ENCODE results near the gene FBN1. TPM values are rescaled to one million over a fixed set of nuclear protein-coding genes. Genes with fewer than 3 reads are reported as not detected.

FBN1 gene
- total RNA-seq, 1 donor: 0.52 TPM

DNA sequence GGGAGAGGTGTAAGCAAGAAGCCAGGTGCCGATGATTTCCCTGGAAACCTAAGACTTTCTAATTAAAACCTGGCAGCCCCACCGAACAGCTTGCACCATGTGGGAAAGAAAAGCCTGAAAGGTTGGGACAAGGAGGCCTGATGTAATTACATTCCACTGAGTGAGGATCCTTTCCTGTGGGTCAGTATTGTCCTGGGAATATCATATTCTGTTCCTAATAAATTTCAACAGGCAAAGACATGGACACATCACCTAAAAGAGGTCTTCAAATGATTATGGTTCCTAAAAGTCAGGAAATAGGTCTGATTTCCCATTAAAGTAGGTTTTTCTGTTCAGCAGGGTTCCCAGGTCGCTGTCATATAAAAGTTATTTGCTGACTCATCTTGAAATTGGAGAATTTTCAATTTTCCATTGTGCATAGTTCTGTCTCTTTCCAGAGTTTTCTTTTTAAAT, 255.8 kb downstream of the FBN1 start:
- H3K9me3 ChIP-seq (ENCODE audit: low read depth, low read length): no peaks in the 10 kb centered on the region
- no peaks in the 10 kb centered on the region for H3K27me3 ChIP-seq (ENCODE audit: insufficient read depth, low read length)
- H3K4me1 ChIP-seq (ENCODE audit: insufficient read depth, low read length): no peaks in the 10 kb centered on the region
- H3K4me3 ChIP-seq (ENCODE audit: low read length): no peak overlapping the region

DNA sequence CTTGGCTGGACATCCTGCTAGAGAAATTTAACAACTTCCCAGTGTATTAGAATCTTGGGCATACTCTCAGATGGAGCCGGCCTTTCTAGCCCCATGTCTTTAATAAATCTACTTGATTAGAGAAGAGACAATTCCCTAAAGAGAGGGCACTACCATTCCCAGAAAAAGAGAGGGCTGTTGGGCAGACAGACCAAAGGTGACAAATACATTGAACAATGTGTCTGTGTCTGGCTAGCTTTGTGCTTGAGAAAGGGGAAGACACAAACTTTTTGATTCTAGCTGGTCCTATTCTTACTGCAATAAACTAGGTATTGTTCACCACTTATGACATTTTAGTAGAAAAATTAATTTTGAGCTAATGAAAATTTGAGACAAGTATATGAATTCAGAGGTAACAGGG, 256.6 kb downstream of the FBN1 start:
- Histone ChIP-seq H3K4me1 (ENCODE audit: insufficient read depth, low read length) (no peaks in the 10 kb centered on the region), H3K4me3 (ENCODE audit: low read length) (no peak overlapping the region), H3K9me3 (ENCODE audit: low read depth, low read length) (no peaks in the 10 kb centered on the region), H3K27me3 (ENCODE audit: insufficient read depth, low read length) (no peaks in the 10 kb centered on the region)

DNA sequence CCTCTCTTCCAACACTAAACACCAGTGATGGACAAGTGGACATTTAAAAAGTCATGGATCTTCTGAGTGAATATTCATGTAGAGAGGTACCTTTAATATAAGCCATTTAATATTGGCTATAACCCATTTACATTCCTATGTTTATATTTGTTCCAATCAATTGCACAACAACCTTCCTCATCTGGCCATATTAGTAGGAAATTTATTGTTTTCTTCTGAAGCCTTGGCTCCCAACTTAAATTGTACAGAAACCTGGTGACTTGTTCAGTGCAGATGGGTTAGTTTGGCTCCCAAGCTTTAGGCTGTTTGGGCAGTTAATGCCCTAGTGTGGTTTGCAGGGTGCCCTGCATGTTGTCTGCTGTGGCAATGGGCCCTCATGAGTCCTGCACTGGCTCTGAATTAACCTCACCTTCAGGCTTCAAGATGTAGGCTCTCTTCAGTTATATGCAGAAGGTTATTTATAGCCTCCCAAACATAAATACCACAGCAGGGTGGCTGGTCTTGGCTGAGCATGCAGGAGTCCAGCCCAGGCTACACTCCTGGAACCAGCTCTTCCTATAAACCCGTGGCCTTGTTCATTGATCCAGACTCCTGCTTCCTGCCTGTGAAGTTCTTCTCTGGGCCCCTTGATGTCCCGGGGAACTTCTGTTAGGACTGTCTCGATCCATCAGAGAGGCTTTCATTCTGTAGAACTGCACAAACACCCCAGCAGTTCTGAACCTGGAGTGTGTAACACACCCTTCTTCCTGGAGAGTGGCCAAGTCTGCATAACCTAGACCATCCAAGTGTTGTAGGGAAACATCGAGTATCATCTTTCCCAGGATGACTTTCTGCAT, 257.3 kb downstream of the FBN1 start:
- H3K4me1 ChIP-seq (ENCODE audit: insufficient read depth, low read length): no peaks in the 10 kb centered on the region
- H3K4me3 ChIP-seq (ENCODE audit: low read length): no peak overlapping the region
- H3K27me3 ChIP-seq (ENCODE audit: insufficient read depth, low read length): no peaks in the 10 kb centered on the region
- no peaks in the 10 kb centered on the region for H3K9me3 ChIP-seq (ENCODE audit: low read depth, low read length)

DNA sequence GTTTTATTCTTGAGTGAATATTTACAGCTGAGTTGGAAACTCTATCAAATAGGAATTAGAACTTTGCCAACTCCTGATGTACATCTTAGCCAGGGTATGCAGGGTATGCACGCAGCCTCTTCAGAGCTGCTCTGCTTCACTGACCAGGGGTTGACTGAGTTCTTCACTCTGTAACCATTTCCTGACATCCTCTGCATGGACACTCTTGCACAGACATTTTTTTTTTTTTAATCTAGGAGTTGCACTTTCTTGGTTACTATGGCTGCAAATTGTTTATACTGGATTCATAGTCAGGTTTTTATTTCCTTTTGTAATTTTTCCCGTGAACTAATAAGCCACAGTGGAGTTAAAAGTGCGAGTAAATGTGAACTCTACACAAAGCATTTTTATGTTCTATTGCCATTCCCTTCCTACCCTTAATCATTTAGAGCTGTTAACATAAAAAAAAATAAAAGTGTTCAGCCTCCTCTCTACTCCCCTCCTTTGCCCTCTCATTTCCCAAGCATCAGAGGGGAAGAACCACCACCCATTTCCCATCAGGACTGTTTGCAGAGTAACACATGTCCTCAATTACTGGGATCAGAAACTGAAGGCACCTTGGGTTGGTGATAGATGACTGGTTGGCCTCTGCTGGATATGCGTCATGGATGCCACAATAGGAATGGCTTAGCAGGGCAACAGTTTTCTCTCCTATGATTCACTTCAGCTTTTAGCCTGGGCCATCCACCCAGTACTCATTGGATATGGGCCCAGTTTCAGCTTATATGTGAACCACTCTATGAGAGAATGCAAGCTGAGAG, 260.3 kb downstream of the FBN1 start:
- Histone ChIP-seq H3K4me1 (ENCODE audit: insufficient read depth, low read length) (no peaks in the 10 kb centered on the region), H3K4me3 (ENCODE audit: low read length) (no peak overlapping the region), H3K27me3 (ENCODE audit: insufficient read depth, low read length) (no peaks in the 10 kb centered on the region), H3K9me3 (ENCODE audit: low read depth, low read length) (no peaks in the 10 kb centered on the region)

DNA sequence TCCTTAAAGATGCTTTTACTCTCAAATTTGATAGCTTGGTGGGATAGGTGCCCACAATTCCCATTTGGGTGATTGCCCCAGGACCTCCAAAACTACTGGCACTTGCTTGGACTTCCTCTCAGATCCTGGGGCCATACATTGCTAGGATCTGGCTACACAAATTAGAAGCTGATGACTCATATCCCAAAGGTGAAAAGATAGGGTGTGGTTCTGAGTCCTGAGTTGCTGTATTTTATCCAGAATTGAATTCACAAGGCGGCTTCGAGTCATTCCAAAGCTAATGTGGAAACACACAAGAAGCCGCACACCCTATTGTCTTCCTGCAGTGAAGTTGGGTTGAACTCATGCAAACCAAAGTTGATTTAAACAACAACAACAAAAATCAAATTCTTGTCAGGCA, 260.9 kb downstream of the FBN1 start:
- Histone ChIP-seq H3K4me1 (ENCODE audit: insufficient read depth, low read length) (no peaks in the 10 kb centered on the region), H3K4me3 (ENCODE audit: low read length) (no peak overlapping the region), H3K9me3 (ENCODE audit: low read depth, low read length) (no peaks in the 10 kb centered on the region), H3K27me3 (ENCODE audit: insufficient read depth, low read length) (no peaks in the 10 kb centered on the region)

DNA sequence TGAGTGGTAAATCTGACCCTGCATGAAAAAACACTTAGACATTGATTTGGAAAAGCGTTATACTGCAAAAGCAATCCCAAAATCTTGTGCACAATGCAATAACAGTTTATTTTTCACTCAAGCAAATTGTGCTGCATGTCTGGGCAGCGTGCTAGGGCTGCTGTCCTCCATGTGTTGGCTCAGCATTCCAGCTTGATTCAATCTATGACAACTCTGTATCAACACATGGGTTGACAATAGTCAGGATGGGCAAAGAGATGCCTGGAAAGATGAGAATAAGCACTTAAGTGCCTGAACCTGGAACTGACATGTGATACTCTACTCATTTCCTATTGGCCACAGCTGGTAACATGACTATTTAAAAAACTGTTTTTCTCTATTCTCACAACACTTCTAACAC, 262.5 kb downstream of the FBN1 start:
- no peaks in the 10 kb centered on the region for H3K27me3 ChIP-seq (ENCODE audit: insufficient read depth, low read length)
- H3K9me3 ChIP-seq (ENCODE audit: low read depth, low read length): no peaks in the 10 kb centered on the region
- H3K4me3 ChIP-seq (ENCODE audit: low read length): no peak overlapping the region
- no peaks in the 10 kb centered on the region for H3K4me1 ChIP-seq (ENCODE audit: insufficient read depth, low read length)

DNA sequence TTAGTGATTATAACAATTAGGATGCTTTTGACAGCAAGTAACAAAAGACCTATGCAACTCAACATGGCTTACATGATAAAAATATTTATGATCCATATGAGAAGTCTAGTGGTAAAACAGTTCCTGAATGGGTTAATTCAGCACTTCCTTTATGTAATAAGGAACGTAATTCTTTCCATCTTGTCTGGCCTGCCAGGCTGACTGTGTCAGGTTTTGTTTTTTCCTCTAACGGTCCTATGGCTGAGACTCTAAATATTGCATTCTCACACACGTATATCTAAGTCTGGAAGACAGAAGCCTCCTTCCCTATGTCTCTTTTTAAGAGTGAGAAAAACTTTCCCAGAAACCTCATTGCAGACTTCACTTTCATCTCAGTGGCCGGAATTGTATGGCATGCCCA, 263.6 kb downstream of the FBN1 start:
- no peaks in the 10 kb centered on the region for H3K27me3 ChIP-seq (ENCODE audit: insufficient read depth, low read length)
- H3K4me3 ChIP-seq (ENCODE audit: low read length): no peak overlapping the region
- H3K4me1 ChIP-seq (ENCODE audit: insufficient read depth, low read length): no peaks in the 10 kb centered on the region
- no peaks in the 10 kb centered on the region for H3K9me3 ChIP-seq (ENCODE audit: low read depth, low read length)

DNA sequence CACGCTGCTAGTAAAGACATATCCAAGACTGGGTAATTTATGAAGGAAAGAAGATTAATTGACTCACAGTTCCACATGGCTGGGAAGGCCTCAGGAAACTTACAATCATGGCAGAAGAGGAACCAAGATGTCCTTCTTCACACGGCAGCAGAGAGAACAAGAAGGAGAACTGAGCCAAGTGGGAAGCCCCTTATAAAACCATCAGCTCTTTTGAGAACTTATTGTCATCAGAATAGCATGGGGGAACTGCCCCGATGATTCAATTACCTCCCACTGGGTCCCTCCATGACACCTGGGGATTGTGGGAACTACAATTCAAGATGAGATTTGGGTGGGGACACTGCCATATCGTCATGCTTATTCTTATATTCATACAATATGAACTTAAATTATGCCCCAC, 265.3 kb downstream of the FBN1 start:
- Histone ChIP-seq H3K4me3 (ENCODE audit: low read length) (no peak overlapping the region), H3K4me1 (ENCODE audit: insufficient read depth, low read length) (no peaks in the 10 kb centered on the region), H3K9me3 (ENCODE audit: low read depth, low read length) (no peaks in the 10 kb centered on the region), H3K27me3 (ENCODE audit: insufficient read depth, low read length) (no peaks in the 10 kb centered on the region)

DNA sequence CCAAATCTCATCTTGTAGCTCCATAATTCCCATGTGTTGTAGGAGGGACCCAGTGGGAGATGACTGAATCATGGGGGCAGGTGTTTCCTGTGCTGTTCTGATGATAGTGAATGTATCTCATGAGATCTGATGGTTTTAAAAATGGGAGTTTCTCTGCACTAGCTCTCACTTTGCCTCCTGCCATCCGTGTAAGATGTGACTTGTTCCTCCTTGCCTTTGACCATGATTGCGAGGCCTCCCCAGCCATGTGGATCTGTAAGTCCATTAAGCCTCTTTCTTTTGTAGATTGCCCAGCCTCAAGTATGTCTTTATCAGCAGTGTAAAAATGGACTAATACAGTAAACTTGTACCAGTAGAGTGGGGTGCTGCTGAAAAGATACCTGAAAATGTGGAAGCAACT, 269.7 kb downstream of the FBN1 start:
- Histone ChIP-seq H3K4me1 (ENCODE audit: insufficient read depth, low read length) (no peaks in the 10 kb centered on the region), H3K27me3 (ENCODE audit: insufficient read depth, low read length) (no peaks in the 10 kb centered on the region), H3K9me3 (ENCODE audit: low read depth, low read length) (no peaks in the 10 kb centered on the region), H3K4me3 (ENCODE audit: low read length) (no peak overlapping the region)

DNA sequence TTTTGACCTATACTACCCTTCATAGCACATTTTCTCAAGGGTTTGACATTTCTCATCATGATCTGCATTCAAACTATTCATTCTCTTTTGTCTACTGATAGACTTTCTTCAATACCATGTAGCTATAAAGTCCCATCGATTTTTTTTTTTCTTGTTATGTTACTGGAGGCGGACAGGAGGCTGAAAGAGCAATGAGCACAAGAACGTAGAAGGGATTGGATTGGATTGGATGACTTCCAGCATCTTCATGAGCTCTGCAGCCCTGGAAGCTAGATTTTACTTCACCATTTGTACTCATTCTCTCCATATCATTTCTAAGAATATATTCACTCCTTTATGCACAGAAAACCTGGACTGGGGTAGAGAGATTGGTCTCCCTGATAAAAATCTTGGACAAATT, 271.0 kb downstream of the FBN1 start:
- H3K9me3 ChIP-seq (ENCODE audit: low read depth, low read length): no peaks in the 10 kb centered on the region
- H3K27me3 ChIP-seq (ENCODE audit: insufficient read depth, low read length): no peaks in the 10 kb centered on the region
- no peaks in the 10 kb centered on the region for H3K4me1 ChIP-seq (ENCODE audit: insufficient read depth, low read length)
- no peak overlapping the region for H3K4me3 ChIP-seq (ENCODE audit: low read length)

DNA sequence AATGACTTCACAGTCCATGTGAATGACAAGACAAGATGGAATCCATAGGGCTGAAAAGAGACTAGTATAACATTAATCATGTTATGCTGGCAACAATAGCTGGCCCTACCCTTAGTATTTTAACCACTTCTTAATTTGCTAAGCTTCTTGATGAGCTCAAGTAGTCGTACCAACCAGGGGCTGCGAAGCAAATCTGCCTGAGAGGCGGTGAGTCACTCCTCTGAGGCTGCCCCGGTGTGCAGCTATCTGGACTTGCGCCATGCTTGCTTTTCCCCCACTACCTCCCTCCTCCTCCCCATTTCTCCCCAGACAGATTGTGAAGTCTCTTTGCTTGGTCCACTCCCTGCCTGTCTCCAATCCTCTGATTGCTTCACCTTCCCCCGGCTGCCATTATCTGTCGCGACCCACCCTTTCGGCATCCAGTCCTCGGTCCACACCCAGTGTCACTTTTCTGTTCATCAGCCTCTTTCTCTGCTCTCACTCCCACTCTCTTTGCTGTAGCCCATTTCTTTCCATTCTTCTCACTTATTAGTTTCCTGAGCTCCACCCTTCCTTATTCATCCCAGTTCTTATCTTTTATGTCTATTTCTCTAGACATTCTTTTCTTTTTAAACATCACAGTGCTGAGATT, 271.6 kb downstream of the FBN1 start:
- H3K27me3 ChIP-seq (ENCODE audit: insufficient read depth, low read length): no peaks in the 10 kb centered on the region
- no peak overlapping the region for H3K4me3 ChIP-seq (ENCODE audit: low read length)
- H3K4me1 ChIP-seq (ENCODE audit: insufficient read depth, low read length): no peaks in the 10 kb centered on the region
- H3K9me3 ChIP-seq (ENCODE audit: low read depth, low read length): no peaks in the 10 kb centered on the region

DNA sequence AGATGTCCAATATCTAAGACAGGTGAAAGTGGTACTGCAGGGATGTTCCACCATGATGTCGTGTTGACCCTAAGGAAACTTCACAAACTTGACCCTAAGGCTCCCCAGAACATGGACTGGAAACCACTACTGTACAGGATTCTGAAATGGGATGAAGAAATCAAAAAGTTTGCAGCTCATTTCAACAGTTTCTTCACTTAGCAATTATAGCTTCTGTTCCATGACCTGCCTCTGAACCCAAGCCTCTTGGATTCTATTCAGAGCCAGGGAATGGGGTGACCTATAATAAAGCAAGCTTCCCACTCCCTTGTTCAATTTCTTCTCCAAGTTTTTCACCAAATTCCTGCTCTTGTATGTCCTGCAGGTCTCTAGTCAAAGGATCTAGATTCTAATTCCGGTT, 273.5 kb downstream of the FBN1 start:
- Histone ChIP-seq H3K27me3 (ENCODE audit: insufficient read depth, low read length) (no peaks in the 10 kb centered on the region), H3K4me1 (ENCODE audit: insufficient read depth, low read length) (no peaks in the 10 kb centered on the region), H3K4me3 (ENCODE audit: low read length) (no peak overlapping the region), H3K9me3 (ENCODE audit: low read depth, low read length) (no peaks in the 10 kb centered on the region)

DNA sequence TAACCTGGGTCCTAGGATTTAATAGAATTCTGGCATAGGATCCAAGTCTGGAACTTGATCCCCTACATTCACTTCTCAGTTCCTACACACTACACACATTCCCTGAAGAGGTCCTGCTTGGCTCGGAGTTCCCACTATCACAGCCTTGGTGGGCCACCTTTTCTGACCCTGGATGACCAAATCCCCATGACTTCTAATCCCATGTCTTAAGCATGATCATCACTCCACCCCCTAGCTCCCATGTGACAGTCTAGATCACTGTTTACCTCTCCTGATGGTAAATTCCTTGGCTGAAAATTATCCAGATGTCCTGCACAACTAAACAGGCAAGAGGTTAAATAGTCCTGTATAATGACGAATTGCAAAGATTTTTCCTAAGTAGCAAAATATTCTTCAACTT, 274.0 kb downstream of the FBN1 start:
- Histone ChIP-seq H3K4me1 (ENCODE audit: insufficient read depth, low read length) (no peaks in the 10 kb centered on the region), H3K27me3 (ENCODE audit: insufficient read depth, low read length) (no peaks in the 10 kb centered on the region), H3K4me3 (ENCODE audit: low read length) (no peak overlapping the region), H3K9me3 (ENCODE audit: low read depth, low read length) (no peaks in the 10 kb centered on the region)

DNA sequence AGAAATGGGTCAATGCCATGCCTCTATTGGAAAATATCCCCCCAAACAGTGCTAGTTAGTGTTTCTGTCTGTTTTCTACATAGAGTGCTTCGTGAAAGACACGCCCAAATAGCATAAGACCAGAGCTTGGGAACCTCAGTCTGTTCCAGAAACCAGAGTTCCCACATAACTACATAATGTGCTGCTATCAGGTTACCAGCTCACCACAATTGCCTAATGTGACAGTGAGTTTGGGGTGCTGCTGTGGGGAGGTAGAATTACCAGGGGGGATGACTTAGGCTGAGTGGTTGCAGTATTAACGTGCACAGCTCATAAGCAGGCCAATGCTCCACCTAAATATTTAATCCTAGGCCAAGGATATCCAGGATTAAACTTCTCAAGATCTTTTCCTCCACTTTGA, 275.0 kb downstream of the FBN1 start:
- no peak overlapping the region for H3K4me3 ChIP-seq (ENCODE audit: low read length)
- no peaks in the 10 kb centered on the region for H3K9me3 ChIP-seq (ENCODE audit: low read depth, low read length)
- H3K4me1 ChIP-seq (ENCODE audit: insufficient read depth, low read length): no peaks in the 10 kb centered on the region
- H3K27me3 ChIP-seq (ENCODE audit: insufficient read depth, low read length): no peaks in the 10 kb centered on the region

DNA sequence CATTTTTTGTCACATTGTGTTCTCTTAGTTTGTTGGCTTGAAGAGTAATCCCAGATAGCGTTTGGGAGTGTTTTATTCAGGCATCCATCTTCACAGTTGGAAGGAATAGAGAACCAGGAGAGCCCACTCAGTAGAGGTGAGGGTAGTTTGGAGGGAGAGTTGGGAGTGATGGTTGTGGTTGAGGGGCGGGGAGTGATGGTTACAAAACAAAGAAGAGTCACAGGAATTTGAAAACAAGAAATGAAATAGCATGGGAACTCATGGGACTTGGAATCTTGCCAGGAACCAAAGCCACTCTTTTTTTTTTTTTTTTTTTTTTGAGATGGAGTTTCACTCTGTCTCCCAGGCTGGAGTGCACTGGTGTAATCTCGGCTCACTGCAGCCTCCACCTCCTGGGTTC, 278.0 kb downstream of the FBN1 start:
- Histone ChIP-seq H3K27me3 (ENCODE audit: insufficient read depth, low read length) (no peaks in the 10 kb centered on the region), H3K4me1 (ENCODE audit: insufficient read depth, low read length) (no peaks in the 10 kb centered on the region), H3K4me3 (ENCODE audit: low read length) (no peak overlapping the region), H3K9me3 (ENCODE audit: low read depth, low read length) (no peaks in the 10 kb centered on the region)
